ENCODE measurements around the gene CHM. TPM values are rescaled to one million over a fixed set of nuclear protein-coding genes. Genes with fewer than 3 reads are reported as not detected.

CHM gene
- total RNA-seq: 13.9 and 17.4 TPM in 2 replicates

DNA sequence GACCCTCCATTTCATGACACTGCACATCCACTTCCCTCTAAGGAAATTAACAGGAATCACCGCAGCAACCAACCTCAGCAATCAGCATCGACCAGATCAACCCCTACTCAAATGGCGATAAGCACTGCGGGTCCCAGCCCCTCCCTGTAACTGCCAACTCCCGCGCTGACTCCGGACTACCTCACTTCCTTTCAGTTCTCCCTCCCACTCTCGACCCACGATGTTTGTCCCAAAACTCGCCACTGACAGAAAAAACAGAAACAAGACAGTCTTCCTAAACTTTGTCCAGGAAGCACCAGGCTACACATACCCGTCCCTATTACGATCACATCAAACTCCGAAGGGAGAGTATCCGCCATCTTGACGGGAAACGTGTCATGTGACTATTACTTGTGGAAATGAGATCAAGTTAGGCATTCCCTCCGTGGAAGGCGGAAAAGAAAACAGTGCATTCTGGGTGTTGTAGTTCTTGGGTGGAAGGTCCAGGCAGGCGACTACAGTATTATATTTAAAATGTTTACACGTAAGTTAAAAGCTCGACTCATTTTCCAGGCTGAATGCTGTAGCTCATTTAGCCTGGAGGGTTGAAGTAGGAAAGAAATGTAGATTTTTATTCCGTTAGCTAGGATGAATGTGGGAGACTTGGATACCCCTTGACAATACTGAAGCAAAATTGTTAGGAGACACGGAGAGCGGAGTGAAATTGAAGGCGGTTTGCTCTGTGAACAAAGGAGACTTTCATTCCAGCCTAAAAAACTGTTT lies at the start of gene CHM:
Gene CHM (minus strand): TSS at position 385 of the 762 bp plus-strand sequence. CDS start 26 bp downstream, at position 359.

Other genes with a start within 250 kb of the CHM start
- gene DACH2, start 100.9 kb upstream of the CHM start, total RNA-seq: not detected in 2 replicates

All from endothelial cell of coronary artery (primary cell).